GM21390 (cell line): Measurements from ENCODE around the gene CAT.
"Not testable (repeated sequence)": the region's sequence is repeated elsewhere in the genome, so short reads cannot be mapped to it uniquely, and the experiment has no call there.

Experiments used
- ATAC-seq: cut with Tn5 transposase; IDR thresholded peaks from one replicate; pipeline ENCODE4 v1.9.1; 2021; ENCODE audit not compliant: unreplicated experiment

The CAT gene

GRCh38 chr11:34424826-34425225 is 13.9 kb upstream of the CAT start:
- not testable (repeated sequence) for ATAC-seq

GRCh38 chr11:34425360-34425759 is 13.4 kb upstream of the CAT start:
- no peak for ATAC-seq

- ATAC-seq, result no peak
These were observed 12.9 kb upstream of the CAT start for GRCh38 chr11:34425867-34426266.

DNA sequence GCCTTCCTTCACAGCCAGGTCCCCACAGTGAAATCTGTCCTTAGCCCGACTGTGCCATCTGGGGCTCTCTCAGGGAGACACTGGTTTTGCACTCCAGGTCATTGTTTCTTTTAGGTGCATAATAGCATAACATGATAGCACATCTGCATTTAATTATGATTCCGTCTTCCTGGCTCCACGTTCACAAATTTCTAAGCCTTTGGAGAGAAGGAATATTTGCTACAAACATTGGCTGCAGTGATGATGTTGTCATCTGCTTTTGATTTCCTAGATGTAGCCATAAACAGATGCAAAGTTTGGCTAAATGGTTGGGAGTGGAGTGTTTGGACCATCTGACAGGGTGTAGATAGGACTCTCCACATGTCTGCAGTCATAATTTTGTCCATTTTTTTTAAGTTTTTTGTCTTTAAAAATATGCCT is 12.0 kb upstream of the CAT start:
- no peak for ATAC-seq

DNA sequence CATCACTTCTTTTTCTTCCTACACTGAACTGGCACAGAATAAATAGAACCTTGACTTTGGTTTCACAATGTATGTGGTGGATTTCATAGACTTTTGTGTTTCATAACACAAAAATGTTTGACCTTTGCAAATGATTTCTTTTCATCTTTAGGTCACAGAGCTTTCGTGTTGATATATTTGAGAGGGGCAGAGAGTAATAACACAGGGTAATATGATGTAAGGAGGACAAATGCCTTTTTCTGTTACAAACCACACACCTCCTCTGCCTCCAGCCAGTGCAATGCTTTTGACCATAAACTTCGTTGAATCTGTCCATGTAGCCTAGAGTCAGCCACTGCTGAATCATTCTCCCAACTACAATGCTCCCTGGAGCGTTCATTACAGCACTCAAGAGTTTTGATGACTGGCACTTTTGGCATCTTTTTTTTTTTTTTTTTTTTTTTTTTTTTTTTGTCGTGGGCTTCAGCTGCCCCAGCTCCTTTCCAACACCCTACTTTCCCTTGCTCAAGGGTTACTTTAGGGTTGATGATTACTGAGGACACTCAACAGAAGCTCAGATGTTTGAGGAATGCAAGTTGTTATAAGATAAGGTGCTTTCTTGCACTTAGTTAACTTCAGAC is 11.4 kb upstream of the CAT start:
- no peak for ATAC-seq

GRCh38 chr11:34431979-34432378 is 6.8 kb upstream of the CAT start:
- no peak for ATAC-seq

DNA sequence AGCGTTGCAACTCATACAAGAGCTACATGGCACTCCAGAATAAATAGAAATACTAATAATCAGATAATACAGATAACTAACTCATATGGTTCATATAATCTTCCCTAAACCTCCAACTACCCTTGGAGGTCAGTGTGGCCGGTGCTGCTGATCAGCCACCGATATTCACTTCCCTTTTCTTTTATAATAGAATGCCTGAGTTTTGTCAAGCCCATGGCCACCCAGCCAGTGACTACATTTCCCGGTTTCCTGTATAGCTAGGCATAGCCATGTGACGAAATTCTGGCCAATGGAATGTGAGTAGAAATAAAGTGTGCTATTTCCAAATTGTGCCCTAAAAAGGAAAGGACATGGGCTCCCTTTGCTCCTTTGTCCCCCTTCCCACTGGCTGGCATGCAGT is 5.9 kb upstream of the CAT start:
- no peak for ATAC-seq

- ATAC-seq, result no peak
These were observed 4.8 kb upstream of the CAT start for GRCh38 chr11:34433899-34434298.

DNA sequence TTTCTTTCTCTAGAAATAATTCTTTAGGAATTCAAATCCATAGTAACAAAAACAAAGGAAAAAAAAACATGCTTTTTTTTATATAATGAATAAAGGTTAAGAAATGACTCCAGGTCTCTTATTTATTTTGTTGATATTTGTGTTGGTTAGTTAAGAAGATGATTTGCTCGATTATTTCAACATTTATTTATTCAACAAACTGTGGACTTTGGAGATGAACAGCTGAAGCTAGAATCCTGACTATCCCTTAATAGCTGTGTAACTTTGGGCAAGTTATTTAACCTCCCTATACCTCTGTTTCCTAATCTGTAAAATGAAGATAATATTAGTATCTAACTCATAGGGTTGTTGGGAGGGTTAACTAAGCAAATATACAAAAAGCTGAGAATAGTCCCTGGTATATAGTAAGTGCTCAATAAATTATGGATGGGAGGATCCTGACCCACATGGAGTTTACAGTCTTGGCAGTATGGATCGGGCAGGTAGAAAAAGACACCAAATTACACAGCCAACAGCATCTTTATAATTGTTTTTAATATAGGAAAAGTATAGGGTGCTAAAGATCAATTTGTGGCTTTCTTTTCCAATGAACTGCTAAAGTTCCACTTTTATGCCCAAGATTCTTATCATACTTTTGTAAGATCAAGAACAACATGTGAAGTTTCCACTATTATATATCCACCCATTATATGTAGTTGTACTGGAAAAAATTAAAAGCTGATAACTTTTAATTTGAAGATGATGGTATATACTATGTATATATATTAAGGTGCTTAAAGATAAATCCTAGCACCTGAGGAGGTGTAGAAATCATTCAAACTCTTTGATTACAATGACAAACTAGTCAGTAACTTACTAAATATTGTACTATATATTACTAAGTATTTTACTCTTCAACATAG is 1.3 kb upstream of the CAT start:
- ATAC-seq, result no peak

GRCh38 chr11:34439610-34440198 is 970 bp downstream of the CAT start:
- no peak for ATAC-seq

DNA sequence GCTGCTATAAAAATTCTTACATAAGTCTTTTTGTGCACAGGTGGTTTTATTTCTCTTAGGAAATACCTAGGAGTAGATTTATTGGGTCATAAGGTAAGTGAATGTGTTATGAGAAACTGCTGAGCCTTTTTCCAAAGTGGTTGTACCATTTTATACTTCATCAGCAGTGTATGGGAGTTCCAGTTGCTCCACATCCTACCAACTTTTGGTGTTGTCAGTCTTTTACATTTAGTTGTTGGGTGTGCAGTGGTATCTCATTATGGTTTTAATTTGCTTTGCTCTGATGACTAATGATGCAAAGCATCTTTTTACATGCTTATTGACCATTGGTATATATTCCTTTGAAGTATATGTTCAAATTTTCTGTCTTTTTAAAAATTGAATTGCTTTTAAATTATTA is 3.1 kb downstream of the CAT start:
- no peak for ATAC-seq

- no peak for ATAC-seq
These were observed 4.4 kb downstream of the CAT start for GRCh38 chr11:34443136-34443535.

DNA sequence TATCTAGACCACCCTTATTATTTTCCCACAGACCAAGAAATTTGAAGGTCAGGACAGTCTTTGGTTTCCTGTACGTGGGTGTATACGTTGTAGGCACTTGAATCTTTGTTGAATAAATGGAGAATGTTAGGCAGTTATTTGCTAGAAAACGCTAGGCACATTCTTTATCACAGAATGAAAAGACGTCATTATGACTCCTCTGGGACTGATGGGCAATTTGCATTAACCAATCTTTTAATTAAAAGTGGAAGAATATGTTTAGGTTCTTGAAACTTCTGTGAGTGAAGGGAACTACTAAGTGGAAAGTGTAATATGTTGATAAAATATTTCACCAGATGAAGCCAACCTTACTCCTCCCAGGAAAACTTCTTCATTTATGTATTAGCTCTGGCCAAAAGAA is 5.7 kb downstream of the CAT start:
- ATAC-seq, result no peak

GRCh38 chr11:34445956-34446355 is 7.2 kb downstream of the CAT start:
- ATAC-seq, result no peak

GRCh38 chr11:34446386-34446785 is 7.7 kb downstream of the CAT start:
- ATAC-seq, result no peak

DNA sequence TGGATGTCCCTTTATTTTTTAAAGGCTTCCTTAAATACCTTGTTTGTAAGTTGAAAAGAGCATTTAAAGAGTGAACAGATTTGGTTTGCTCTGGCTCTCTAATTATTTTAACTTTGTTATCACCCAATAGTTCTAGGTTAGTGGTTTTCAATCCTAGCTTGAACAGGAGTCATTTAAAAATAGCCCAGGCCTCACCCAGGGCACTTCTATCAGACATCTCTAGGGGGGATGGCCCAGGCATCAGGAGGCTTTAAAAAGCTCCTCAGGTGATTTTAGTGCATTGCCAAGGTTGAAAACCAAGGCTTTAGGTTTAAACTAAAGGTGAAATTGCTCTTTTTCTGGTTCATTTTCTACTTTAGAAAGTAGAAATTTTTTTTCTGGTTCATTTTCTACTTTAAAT is 8.3 kb downstream of the CAT start:
- no peak for ATAC-seq

GRCh38 chr11:34448223-34448994 is 9.7 kb downstream of the CAT start:
- no peak for ATAC-seq

DNA sequence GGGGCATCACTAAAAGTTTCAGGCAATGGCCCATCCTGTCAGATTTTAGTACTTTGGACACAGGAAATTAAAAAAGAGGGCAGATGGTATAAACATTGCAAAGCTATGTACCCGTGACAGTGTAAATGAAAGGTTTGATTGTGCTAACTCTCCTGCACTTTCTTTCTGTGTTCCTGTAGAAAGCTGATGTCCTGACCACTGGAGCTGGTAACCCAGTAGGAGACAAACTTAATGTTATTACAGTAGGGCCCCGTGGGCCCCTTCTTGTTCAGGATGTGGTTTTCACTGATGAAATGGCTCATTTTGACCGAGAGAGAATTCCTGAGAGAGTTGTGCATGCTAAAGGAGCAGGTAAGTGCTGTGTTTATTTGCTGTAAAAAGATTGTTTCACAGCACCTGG is 10.3 kb downstream of the CAT start:
- ATAC-seq, result no peak

- ATAC-seq, result no peak
These were observed 12.3 kb downstream of the CAT start for GRCh38 chr11:34451053-34451452.

DNA sequence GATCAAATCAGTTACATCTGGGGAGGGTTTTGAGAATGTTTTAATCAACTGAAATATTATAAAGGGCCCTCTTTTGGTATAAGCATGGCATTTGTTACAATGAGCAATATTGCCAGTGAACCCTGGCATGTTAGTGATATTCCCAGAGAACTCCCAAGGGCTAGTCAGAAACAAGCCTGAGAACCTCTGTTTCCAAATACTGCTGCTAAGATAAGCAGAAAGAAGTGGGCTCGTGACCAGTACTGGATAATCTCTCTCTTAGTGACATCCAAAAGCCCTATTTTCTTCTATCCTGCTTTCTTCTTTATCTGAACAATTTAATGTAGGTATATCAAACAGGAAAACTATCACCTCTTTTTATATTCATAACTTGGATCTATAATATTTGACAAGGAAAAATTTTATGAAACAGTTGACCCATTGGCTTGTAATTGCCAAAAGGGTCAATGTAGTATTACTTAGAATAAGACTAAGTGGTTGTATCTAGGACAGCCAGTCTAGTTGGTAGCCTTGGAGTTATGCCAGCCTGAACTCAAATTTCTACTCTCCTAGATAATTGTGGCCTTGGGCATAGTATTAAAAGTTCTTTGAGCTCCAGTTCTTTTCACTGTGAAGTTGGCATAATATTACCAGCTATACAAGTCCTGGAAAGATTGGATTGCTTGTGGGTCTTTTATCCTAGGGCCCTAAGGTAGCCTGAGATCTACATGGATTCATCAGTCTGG is 15.7 kb downstream of the CAT start:
- ATAC-seq, result no peak

DNA sequence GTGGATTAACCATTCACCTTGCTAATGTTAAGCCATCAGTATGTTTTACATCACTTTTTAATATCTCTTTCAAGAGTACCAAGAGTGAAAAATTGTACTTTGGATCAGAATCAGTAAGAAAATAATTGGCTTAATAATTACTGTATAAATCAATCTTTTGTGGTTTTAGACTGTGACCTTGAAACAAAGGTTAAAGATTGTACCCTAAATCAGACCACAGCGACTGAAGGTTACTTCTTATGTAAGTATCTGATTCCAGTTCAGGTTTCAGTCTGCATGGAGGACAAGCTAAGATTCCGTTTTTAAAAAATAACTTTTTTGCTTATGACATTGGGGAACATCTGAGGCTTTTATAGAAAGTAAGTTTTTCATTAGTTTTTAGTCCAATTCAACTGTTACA is 18.9 kb downstream of the CAT start:
- ATAC-seq, result no peak
